ENCODE data around the gene DNAJC13. TPM values are rescaled to one million over a fixed set of nuclear protein-coding genes. Genes with fewer than 3 reads are reported as not detected.
A peak's percentile ranks its signal among the peaks of the same experiment; 100 is the strongest.

Gene DNAJC13
- total and polyA plus RNA-seq, 10 donors, result 5.6 to 78.4 (median 51.2) TPM

- H3K27me3 ChIP-seq (replicated peaks in 1 of 7), result no peaks in the 10 kb centered on the region
- intact Hi-C loops (cut with DNase I; ENCODE audit: low total_unique reads), result no loop called here
- WGBS, 5 donors, result 81 to 95% (median 93%) methylated on average over 3 of the region's 3 CpGs
- H3K36me3 ChIP-seq, result peaks cover 3 to 100% (median 79%) of the 10 kb centered on the region in 6 donors
- H3K9me3 ChIP-seq, result no peaks in the 10 kb centered on the region
- H3K4me1 ChIP-seq, result no peaks in the 10 kb centered on the region
- DNase-seq, result no peak
- no peak overlapping the region for H3K27ac ChIP-seq
- no peak overlapping the region for H3K4me3 ChIP-seq
- TF ChIP-seq POLR2AphosphoS5 (IDR thresholded peaks at IDR 0.05) (no peak), CTCF (IDR thresholded peaks at IDR 0.05 in 8 of 11, conservative IDR thresholded peaks at IDR 0.05 in 3 of 11) (no peak), POLR2A (IDR thresholded peaks at IDR 0.05) (no peak)
Measured at GRCh38 chr3:132530624-132531023, 113.3 kb downstream of the DNAJC13 start.

GRCh38 chr3:132535575-132536441 is 118.5 kb downstream of the DNAJC13 start:
- WGBS, 5 donors, result 63 to 77% (median 69%) methylated on average over 7 of the region's 7 CpGs
- no peaks in the 10 kb centered on the region for H3K9me3 ChIP-seq
- H3K4me1 ChIP-seq, result no peaks in the 10 kb centered on the region
- TF ChIP-seq CTCF (IDR thresholded peaks at IDR 0.05 in 8 of 11, conservative IDR thresholded peaks at IDR 0.05 in 3 of 11) (peak in 10 of 11 experiments; percentile 11 to 72 (median 62)), POLR2AphosphoS5 (IDR thresholded peaks at IDR 0.05) (no peak)
- no peak overlapping the region for H3K27ac ChIP-seq
- no peaks in the 10 kb centered on the region for H3K27me3 ChIP-seq (replicated peaks in 1 of 7)
- intact Hi-C loops (cut with DNase I; ENCODE audit: low total_unique reads), result loop anchor here (5.0 kb wide), 1 partner anchor 106 kb away; no protein-coding TSS in a partner anchor
- peaks cover 5 to 100% (median 69%) of the 10 kb centered on the region in 6 donors for H3K36me3 ChIP-seq
- no peak for DNase-seq
- H3K4me3 ChIP-seq, result no peak overlapping the region

- Histone ChIP-seq H3K36me3 (peaks cover 5 to 100% (median 65%) of the 10 kb centered on the region in 6 donors), H3K4me1 (no peaks in the 10 kb centered on the region), H3K27me3 (replicated peaks in 1 of 7) (no peaks in the 10 kb centered on the region), H3K4me3 (no peak overlapping the region), H3K27ac (no peak overlapping the region), H3K9me3 (no peaks in the 10 kb centered on the region)
- DNase-seq, result no peak
- WGBS, 5 donors, result 81 to 92% (median 91%) methylated on average over 3 of the region's 3 CpGs
- TF ChIP-seq POLR2AphosphoS5 (IDR thresholded peaks at IDR 0.05) (no peak), CTCF (IDR thresholded peaks at IDR 0.05 in 8 of 11, conservative IDR thresholded peaks at IDR 0.05 in 3 of 11) (peak in 1 of 11 experiments; percentile 3), POLR2A (IDR thresholded peaks at IDR 0.05) (no peak)
- intact Hi-C loops (cut with DNase I; ENCODE audit: low total_unique reads), result loop anchor here (5.0 kb wide), 1 partner anchor 106 kb away; no protein-coding TSS in a partner anchor
Measured at GRCh38 chr3:132536442-132537153, 119.3 kb downstream of the DNAJC13 start.

- Histone ChIP-seq H3K4me3 (no peak overlapping the region), H3K4me1 (no peaks in the 10 kb centered on the region), H3K9me3 (no peaks in the 10 kb centered on the region), H3K36me3 (peaks cover 5 to 100% (median 62%) of the 10 kb centered on the region in 6 donors), H3K27me3 (replicated peaks in 1 of 7) (no peaks in the 10 kb centered on the region), H3K27ac (no peak overlapping the region)
- TF ChIP-seq CTCF (IDR thresholded peaks at IDR 0.05 in 8 of 11, conservative IDR thresholded peaks at IDR 0.05 in 3 of 11) (no peak), POLR2AphosphoS5 (IDR thresholded peaks at IDR 0.05) (no peak)
- WGBS, 5 donors, result 91 to 98% (median 94%) methylated on average over 1 of the region's 1 CpG
- intact Hi-C loops (cut with DNase I; ENCODE audit: low total_unique reads), result loop anchor here (5.0 kb wide), 1 partner anchor 105 kb away; no protein-coding TSS in a partner anchor
- DNase-seq, result no peak
Measured at GRCh38 chr3:132537297-132537696, 120.0 kb downstream of the DNAJC13 start.
